HT-29 (cell line): ENCODE measurements around the gene ABL1. TPM values are rescaled to one million over a fixed set of nuclear protein-coding genes. Genes with fewer than 3 reads are reported as not detected.

ENCODE experiments used
- DNase-seq: peaks from one replicate; pipeline ENCODE4 v3.0.0-alpha.2; 2015; ENCODE audit warnings: low spot score
- total RNA-seq: library from RNA; depleted of rRNA; stranded (reverse); fragments of >200 nt; shearing (Covaris generic); gene quantifications from 2 replicates; pipeline ENCODE4 v1.2.3, GENCODE V29; 2014

Gene ABL1
- total RNA-seq, 1 experiment from 2014 or later, result 16.4 TPM

DNA sequence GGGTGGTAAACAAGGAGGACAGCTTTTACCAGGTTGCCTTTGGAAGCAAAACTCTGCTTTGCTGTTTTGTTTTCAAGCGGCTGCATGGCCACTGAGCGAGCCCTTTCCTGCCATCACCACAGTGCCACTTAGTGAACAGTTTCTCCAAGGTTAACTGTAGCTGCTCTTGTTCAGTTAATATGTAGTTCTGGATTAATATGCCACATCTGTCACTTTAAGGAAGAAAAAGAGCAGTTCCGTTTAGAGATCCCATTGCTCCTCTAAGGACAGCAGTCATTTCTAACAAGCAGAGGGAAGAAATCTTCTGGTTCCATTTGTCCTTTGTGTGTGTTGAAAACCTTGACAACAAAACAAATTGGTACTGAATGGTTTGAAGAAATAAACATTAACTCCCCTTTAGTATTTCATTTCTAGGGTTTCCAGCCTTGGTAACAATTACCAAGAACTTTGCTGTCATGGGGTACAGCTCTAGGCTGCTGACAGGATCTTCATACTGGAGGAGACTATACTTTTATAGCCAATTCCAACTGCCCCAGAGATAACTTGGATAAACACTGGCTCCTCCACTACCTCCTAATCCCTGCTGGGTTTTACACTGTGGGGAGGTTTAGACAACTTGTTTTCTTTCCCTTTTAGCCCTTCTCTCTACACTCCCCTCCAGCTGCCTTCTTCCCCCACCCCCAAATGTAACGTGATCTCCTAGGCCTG lies 10.3 kb upstream of the ABL1 start:
- DNase-seq, result no peak

DNA sequence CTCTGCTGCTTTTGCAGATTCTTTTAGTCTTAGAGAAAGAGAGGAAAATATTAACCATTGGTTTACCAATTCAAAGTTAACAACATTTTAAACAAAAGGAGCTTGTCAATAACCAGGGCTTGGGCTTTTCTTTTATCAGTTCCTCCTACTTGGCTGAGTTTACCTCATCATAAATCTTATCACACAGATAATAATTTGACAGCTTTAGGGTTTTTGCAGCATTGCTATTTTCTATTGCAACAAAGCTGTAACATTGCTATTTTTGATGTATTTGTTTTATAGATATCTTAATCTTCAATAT lies 9.8 kb upstream of the ABL1 start:
- no peak for DNase-seq

DNA sequence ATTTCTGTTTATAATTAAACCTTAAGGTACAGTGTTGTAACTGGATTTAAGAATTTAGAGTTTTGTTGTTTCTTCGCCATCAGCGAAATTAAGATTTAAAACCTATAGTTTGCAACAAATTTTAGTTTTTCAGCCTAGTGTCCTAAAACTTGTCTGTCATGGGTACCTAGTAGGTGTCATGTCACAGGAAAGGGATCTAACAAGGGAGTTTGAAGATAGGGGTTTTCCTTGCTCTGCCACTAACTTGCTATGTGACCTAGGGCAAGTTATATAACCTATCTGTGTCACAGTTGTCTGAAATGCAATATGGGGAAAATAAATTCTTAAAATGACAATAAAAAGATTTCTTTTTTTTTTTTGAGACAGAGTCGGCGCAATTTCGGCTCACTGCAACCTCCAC lies 9.2 kb upstream of the ABL1 start:
- no peak for DNase-seq

DNA sequence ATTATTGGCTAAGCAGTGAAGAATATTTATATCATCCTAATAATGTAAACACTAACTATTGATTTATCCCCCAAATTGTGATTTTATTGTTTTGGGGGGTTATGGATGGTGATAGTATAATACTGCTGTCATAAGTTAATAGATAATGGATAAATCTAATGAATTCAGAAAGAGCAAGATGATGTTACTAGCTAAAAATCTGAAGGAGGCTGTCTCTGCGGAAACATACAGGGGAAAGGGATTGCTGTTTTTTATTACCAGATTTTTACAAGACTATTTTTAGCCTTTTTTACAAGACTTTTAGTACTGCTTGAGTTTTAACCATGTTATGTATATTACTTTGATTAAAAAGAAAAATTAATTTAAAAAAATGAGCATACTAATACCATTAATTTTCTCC lies 5.3 kb upstream of the ABL1 start:
- no peak for DNase-seq

DNA sequence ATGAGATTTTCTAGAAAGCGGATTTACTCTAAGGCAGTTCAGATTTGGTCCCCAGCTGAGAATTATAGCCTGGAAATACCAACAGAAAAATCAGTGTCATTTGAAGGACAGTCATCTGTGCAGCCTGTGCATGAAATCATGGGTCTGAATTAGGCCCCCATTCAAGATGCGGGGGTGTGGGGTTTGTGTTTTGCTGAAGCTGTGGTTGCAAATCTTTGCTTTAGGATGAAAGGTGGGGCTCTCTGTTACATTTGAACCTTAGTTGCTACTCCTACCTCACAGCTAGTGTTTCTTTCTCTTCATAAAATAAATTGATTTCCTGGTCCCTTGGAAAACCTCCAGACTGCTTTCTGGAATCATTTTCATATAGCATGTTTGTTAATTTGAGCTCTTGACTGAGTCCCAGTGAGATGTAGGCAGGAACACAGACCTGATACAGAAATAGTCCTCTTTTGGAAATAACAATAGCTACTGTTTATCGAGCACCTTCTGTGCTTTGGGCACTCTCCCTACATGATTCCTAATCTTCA lies 4.8 kb upstream of the ABL1 start:
- no peak for DNase-seq

DNA sequence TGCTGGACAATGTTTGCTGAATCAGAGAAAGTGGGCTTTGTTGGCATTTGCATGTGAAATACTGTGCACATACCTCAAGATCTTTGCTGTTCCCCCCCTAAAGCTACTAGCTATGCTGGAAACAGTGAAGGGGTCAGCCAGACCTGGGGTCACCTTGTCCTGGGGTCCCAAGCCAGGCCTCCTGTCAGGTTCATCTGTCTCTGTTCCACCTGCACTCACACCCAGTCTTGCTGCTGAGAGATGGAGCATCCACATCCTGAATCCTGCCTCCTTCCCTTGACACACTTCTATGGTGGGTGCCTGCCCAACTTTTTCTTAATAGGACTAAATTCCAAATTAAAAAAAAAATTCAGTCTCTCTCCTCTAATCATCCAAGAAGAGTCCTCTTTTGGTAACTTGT lies 4.0 kb upstream of the ABL1 start:
- DNase-seq, result no peak

DNA sequence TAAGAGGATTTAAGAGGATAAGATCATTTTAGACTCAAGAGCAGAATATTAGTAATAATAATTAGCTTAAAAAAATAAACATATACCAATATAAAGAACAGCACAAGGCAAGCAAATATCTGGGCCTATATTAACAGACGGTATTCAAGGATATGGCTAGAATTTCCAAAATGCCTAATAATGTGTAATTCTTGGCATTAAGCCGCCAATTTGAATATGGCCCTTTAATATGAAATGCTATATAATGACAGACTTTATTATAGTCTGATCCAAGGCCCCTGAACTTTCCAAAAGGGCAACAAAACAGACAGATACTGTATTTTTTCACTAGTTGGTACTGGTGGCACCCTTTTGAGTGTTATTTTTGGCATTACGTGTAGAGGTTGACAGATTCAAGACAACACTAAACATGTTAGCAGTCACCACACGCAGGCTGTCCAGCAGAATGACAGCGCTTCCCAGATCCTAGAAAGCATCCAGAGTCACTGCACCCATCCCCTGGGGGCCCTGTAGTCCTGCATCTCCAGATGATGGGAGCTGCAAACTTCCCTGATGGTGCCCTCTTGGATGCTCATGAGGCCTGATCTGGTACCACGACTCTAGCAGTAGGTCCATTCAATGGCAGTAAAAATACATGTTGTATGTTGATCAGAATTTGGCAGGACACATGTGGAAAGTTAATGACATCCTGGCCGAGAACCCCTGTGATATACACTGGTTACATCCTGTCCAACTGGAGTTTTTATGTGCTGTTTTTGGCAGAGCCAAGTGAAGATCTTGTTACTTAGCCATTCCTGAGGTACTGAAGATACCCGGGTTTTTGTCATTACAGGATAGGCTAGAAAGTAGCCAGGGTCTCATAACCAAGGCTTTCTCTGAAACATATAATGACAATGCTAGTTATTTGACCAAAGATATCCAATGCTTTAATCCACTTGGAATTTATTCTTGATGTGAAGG lies 1.7 kb upstream of the ABL1 start:
- DNase-seq, result no peak

DNA sequence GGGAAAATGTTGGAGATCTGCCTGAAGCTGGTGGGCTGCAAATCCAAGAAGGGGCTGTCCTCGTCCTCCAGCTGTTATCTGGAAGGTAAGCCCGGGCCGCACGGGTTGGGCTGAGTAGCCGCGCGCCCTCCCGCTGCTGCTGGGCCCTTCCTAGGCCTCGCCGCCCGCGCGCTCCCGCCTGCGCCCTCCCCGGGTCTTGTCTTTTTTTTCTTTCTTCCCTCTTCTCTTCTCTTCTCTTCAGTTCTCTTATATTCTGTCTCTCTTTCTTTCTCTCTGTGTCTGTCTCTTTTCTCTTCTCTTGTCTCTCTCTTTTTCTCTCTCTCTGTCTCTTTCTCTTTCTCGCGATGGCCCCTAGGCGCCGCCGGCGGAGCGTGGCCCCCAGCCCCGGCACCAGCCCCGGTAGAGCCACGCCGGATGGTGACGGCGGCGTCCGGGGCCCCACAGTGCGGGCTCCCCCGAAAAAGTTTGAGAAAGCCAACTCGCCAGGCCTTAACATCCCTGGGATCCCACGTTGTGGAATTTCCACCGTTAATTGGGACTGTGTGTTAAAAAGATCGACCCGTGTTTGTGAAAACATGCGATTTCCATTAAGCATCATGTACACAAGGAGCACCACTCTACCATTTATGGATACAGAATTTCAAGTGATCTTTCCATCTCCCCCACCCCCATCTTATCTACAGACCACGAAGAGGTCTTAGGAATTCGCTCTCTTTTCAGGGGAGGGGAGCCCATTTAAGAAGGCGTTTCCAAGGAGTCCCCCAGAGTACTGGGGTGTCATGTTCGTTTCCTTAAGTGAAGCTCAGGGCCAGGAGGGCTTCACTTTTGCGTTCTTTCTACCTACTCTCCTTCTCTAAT lies 616 bp downstream of the ABL1 start:
- DNase-seq, result peak; percentile 42

DNA sequence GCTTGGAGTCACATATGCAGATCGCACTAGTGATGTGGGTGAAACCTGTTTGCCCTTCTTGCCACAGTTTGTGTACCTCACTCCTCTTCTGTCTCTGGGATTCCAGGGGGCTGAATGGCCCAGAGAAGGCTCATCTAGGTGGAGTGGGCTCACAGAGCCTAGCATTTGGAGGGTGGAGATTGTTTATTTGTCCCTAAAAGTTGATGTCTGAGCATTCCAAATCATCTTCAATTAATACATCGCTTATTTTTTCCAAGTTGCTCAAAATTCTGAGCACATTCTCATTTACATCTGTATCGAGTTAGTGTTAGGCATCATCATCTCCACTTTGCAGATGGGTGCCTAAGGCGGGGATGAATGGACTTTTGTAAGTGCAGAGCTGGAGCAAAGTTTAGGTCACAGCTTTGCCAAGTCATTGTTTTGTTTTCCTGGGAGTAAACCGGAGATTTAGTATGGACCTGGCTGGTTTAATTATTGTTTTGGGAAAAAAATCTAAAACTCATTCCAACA lies 2.0 kb downstream of the ABL1 start:
- no peak for DNase-seq

DNA sequence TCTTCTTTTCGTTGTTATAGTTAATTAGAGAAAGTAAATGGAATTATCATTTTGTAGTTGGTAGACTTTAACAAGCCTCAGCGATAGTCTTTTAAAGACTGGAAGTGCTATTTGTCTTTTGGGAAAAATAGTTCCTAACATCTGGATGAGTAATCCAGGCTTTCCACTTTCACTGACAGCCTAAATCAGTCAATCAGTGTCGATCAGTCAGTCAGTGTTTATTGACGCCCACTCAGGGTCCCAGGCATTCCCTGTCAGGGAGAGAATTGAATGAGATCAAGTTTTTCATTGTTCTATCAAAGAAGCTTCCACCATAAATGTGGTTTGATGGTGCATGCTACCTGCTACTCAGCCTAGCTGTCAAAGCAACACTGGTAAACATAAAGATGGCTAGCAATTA lies 2.6 kb downstream of the ABL1 start:
- no peak for DNase-seq

DNA sequence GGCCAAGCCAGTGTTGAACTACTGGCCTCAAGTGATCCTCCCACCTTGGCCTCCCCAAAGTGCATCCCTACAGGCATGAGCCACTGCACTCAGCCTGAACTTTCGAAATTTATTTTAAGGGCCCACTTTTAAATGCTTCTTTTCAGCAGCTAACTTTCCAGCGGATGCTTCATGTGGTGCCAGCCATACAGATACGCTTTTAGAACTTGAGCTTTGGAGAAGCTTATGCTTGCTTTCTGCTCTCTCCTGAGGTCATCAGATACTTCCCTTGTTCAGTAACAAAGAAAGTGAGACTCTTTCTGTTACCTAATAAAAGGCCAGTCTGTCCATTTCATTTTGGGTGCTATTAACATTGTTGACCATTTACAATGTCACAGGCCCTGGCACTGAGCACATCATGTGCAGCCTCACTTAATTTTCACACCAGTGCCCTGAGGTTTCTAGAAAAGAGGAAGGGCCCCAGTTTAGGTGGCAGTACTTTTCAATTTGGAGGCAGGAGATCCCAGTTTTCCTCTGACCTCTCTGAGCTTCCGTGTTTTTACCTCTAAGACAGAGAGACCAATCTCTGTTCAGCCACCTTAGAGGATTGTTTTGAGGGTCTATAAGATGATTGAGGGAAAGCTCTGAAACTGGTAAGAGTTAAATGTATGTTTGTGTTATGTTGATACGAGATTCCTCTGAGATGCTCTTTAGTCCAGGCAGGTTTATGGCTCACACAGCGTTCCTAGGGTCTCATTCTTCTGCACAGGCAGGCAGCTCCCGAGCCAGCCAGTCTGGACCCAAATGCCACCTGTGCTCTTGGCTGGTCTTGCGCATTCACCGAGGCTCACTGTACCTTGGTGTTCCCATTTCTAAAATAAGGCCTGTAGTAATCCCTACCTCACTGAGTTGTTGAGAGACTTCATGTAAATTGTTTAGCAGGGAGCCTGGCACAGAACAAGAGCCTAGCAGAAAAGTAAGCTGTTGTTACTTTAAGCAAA lies 4.4 kb downstream of the ABL1 start:
- no peak for DNase-seq

DNA sequence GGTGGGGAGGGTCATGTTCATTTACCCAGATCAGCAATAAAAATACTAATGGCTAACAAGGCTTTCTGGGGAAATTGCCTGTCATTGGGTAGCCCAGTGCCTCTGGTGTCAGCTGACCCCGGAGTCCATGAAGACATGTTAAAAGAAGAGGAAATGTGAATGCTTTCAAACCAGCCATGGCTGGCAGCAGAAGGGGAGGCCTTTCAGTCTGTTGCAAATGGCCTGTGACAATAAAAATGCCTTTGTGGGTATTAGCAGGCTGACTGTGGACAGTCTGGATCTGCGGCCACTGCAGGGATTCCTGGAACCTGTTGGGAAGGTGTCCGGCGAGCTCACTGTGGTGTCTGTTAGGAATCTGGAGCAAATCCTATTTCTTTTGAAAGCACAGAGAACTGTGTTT lies 7.5 kb downstream of the ABL1 start:
- no peak for DNase-seq

DNA sequence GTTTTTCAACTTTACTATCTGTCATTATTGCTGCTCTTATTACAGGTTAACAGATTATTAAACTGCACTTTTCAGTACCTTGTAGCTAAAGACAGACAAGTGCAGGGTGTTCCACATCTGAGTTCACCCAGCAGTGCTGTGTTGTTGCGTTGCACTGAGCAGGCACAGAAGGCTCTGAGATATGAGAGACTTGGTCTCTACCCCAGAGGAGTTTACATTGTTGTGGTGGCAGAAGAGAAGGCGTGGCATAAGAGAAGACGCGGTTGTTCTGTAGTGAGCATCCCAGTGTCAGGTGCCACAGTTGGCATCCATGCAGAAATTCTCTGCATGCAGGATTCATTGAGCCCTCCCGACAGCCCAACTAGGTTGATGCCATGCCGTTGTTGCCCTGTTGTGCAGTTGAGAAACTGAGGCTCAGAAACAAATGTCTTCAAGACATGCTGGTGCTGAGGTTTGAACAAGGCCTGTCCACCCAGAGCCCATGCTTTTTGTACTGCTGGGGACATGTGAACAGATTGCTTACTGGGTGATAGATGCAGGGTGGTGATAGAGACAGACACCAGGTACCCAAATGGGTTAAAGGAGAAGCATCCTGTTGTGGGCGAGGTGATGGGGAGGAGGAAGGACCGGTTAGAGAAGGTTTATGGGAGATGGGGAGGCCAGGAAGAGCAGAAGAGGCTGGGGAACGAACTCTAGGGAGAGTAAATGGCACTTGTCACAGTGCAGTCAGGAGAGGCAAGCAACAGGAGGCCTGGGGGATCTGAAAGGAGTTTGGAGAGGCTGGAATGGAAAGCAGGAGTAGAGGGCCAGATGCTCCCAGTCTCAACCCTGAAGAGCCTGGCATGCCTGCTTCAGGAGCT lies 8.2 kb downstream of the ABL1 start:
- no peak for DNase-seq

DNA sequence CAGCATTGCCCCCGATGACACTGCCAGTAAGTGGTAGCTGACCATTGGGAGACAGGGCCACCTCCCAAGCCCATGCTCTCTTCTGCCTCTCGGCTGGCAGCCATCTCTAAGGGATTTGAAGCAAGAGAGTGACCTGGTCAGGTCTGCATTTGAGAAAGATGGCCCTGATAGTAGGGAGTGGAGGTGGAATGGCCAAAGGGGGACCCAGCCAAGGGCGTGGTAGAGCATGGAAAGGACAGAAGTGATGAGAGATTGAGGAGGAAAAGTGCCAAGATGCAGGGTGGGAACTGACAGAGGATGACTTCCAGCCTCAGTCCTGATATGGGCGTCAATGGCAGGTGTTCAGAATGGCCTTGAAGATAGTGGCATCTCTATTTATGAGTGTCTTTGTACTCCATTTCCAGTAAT lies 9.0 kb downstream of the ABL1 start:
- DNase-seq, result no peak

DNA sequence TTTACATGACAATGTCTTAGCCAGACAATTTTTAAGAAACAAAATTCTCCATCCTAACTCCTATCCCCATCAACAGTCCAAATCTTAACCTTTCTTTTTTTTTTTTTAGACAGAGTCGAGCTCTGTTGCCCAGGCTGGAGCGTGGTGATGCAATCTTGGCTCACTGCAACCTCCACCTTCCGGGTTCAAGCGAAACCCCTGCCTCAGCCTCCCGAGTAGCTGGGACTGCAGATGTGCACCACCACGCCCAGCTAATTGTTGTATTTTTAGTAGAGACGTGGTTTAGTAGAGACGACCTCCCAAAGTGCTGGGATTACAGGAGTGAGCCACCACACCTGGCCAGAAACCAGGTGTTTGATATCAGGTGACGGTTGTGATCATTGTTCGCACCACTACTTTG lies 10.2 kb downstream of the ABL1 start:
- no peak for DNase-seq

DNA sequence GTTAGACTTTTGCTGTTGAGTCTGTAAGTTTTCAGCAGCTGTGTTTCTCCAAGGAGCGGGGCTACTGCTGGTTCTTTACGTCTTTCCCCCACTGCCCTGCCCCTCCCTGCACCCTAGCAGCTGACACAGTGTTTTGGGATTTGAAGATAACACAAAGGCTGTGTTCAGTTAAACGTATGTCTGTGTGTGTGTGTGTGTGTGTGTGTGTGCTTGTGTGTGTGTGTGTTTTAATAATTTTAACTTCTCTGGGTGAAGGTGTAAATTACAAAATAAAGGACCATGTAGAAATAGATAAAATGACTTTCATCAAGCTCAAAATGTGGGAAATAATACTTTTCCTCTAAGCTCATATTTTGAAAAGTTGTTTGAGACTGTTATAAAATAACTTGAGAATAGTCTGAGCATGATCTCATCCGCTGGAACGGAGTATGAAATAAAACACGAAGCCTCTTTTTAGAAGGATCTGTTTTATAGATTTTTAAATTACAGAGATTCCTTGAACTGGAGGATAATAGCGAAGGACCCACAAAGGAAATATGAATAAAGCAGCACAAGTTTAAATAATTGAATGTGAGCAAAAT lies 10.9 kb downstream of the ABL1 start:
- DNase-seq, result no peak

DNA sequence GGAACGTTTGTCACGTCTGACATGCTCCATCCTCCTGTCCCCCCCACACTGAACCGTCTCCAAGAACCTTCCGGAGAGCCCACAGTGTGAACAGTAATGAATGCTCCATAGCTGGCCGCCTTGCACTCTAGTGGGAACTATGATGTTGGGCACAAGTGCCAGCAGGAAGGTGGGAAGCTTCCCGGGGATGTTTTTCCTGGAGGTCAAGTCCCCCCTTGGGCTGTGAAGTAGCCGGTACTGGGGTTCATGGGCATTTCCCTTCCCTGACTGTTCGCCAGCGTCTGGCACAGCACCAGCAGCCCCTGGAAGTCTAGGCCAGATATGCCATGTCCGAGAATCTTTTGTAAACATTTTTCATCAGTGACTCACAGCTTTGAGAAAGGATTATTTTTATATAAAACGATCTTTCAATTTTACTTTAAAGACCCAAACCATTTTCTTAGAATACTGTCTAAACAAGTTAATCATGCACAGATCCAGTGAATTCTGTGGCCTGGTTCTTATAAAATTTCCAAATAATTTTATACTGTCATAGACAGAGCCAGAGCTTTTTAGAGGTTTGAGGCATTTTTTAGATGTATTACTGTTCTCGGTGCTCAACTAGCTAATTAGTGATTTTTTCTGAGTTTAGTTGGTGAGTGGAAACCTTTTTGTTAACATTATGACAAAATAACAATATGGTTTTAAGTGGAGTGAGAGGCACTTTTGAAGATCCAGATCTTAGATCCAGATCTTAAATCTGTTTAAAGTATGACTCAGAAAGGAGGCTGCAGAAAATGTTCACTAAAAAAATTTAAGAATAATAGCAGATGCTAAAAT lies 11.6 kb downstream of the ABL1 start:
- no peak for DNase-seq
